GM21367 (cell line): ENCODE data around the gene EYA4.

ENCODE experiments used
- ATAC-seq: cut with Tn5 transposase; IDR thresholded peaks from one replicate; pipeline ENCODE4 v1.9.1; 2021; ENCODE audit not compliant: unreplicated experiment

EYA4 gene

DNA sequence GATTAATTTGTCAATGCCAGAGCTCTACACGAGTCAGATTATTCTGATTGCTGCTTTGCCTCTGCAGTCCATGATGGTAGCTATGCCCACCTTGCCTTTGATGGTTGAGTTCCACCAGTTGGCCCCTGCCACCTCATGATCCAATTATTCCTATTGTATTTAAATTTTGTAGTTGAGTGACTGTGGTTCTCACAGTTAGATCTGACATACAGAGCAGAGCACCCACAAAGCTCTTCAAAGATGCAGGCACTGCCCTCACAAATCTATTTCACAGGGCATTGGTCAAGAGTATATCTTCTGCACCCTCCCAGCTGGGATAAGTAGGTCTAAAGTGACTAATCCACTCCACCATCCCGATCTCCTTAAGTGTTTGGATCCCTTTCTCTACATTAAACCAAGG, 318.8 kb downstream of the EYA4 start:
- no peak for ATAC-seq

DNA sequence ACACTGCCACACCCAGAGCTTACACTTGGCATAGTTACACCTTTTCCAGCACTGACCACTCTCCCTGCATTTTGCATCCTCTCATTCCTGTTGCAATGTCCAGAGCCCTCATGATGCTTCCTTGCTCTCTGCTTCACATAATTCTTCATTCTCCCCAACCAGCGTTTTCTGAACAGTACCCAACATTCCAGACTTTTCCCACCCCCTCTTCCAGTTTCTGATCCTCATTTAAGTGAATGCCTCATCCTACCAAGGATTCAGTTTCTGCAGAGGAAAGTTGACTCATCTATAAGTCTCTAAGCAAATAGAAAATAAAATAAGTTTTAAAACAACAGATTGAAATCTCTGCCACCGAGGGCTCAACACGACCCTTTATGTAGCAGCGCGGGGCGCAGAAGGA, 326.5 kb downstream of the EYA4 start:
- ATAC-seq: no peak

DNA sequence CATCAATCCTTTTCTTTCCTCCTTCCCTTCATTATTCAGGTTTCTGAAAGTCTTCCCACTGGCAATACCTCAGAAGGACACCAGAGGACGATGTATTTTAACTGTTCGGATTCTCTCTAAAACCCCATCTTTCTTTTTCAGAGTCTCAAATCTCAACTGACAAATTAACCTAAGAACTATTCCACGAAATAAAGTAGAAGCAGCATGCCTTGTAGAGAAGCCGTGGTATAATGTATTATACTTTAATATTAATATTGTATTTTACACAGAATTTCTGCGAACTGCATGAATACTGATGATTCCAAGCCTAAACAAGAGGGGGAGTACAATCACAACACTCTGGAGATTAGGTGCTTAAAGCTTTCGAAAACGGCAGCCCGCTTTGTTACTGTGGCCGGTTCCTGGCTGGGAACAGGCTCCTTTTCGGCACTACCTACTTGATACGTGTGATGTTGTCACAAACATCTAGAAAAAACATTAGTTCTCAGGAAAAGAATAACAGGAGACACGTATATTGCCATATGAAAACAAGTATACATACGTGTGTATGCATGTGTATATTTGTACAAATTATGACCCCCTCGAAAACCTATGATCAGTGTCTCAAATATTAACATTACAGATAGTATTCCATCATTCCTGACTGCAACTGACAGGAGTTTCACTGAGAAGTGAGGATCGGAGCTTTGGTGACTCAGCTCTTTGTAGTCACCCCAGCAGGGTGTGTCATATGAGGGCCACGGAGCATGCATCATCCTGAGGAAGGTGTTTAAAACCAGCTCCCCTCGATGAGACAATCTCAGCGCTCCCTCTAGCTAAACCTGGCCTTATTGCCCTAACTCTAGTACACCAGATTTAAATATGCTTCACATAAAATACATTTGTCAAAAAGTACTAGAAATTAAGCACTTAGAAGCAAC, 328.1 kb downstream of the EYA4 start:
- peak; percentile 52 for ATAC-seq

DNA sequence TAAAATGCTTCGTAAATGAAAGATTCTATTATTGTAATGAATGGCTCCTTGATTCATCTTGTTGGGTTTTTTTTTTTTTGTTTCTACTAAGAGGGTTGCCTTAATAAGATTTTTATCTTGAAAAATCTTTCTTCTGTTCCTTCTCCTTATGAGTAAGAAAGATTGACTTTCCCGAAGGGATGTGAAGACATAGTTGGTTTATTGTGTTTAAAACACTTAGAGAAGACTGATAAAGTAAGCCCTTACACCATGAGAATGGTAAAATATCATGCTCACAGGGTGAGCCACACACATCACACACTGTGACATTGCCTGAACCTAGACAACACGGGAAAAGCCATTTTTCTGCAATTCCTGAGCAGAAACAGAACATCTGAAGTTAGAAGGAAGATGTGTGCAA, 330.5 kb downstream of the EYA4 start:
- no peak for ATAC-seq

DNA sequence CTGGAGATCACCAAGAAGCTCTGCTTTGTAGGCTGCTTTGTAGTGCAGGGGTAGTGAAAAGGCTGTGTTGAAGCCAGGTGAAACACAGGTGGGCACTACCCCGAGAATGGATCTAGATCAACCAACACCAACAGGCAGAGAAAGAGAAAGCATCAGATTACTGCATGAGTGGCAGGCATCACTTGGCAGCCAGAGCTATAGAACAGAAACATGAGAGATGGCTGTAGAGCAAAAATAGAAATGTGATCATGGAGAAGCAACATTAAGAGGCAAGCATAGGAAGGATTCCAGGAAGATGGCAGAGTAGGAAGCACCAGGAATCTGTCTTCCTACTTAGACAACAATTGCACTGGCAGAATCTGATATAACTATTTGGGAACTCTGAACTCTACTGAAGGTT, 336.7 kb downstream of the EYA4 start:
- no peak for ATAC-seq
